Measurements from ENCODE around the gene SF3B2.

Gene SF3B2

DNA sequence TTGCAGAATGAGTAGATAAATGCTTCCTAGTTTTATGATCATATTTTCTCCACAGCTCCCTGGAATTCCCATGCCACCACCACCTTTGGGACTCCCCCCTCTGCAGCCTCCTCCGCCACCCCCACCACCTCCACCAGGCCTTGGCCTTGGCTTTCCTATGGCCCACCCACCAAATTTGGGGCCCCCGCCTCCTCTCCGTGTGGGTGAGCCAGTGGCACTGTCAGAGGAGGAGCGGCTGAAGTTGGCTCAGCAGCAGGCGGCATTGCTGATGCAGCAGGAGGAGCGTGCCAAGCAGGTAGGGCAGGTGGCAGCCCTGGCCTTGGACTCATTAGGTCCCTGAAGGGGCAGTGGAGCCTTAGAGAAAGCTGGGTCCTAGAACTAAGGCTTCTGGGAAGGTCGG lies 2.9 kb downstream of the SF3B2 start:
- H3K27me3 ChIP-seq (ENCODE audit: low read depth, low read length) = no peaks in the 10 kb centered on the region
- peaks cover 30% of the 10 kb centered on the region for H3K79me2 ChIP-seq (ENCODE audit: low read length)

DNA sequence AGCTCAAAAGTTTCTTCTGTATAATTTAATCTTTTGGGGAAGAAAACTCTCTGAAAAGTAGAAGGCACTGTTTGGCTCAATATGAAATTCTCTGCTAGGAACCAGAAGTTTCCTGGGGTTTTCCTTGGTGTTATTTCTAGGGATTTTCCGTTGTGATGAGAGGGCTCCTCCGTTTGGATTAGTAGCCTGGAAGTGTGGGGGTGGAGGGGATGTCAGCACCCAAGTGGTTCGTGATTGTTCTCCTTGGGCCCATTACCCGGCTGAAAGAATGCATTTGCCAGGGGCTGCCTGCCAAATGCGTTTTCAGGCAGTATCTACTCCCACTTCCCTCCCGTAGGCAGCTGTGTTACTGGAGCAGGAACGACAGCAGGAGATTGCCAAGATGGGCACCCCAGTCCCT lies 4.3 kb downstream of the SF3B2 start:
- H2AFZ ChIP-seq (ENCODE audit: low read depth, low read length) = no peak overlapping the region
- peaks cover 17% of the 10 kb centered on the region for H3K4me1 ChIP-seq (ENCODE audit: low read length)
- no peaks in the 10 kb centered on the region for H3K27me3 ChIP-seq (ENCODE audit: low read depth, low read length)
- H3K4me3 ChIP-seq (ENCODE audit: low read length) = no peak overlapping the region
- TF ChIP-seq, protein P1, sequence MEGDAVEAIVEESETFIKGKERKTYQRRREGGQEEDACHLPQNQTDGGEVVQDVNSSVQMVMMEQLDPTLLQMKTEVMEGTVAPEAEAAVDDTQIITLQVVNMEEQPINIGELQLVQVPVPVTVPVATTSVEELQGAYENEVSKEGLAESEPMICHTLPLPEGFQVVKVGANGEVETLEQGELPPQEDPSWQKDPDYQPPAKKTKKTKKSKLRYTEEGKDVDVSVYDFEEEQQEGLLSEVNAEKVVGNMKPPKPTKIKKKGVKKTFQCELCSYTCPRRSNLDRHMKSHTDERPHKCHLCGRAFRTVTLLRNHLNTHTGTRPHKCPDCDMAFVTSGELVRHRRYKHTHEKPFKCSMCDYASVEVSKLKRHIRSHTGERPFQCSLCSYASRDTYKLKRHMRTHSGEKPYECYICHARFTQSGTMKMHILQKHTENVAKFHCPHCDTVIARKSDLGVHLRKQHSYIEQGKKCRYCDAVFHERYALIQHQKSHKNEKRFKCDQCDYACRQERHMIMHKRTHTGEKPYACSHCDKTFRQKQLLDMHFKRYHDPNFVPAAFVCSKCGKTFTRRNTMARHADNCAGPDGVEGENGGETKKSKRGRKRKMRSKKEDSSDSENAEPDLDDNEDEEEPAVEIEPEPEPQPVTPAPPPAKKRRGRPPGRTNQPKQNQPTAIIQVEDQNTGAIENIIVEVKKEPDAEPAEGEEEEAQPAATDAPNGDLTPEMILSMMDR (IDR thresholded peaks at IDR 0.05; ENCODE audit: low read depth, low read length) = no peak
- no peak for TF ChIP-seq EZH2phosphoT487 (IDR thresholded peaks at IDR 0.05; ENCODE audit: low read depth)
- H4K20me1 ChIP-seq (ENCODE audit: insufficient read depth, low read length) = no peaks in the 10 kb centered on the region
- H3K36me3 ChIP-seq (replicated peaks; ENCODE audit: low read depth, low read length) = peaks cover 72% of the 10 kb centered on the region
- peaks cover 30% of the 10 kb centered on the region for H3K79me2 ChIP-seq (ENCODE audit: low read length)
- no peaks in the 10 kb centered on the region for H3K9me3 ChIP-seq (ENCODE audit: insufficient read depth, low read length)
- H3K4me2 ChIP-seq (ENCODE audit: low read length) = no peak overlapping the region
- no peak overlapping the region for H3K27ac ChIP-seq (ENCODE audit: low read length)
- H3K9ac ChIP-seq (ENCODE audit: low read length) = no peak overlapping the region

More for the DNA sequence above, 2.9 kb downstream of the SF3B2 start:
- Histone ChIP-seq H3K9ac (ENCODE audit: low read length) (no peak overlapping the region), H3K27ac (ENCODE audit: low read length) (no peak overlapping the region), H3K4me1 (ENCODE audit: low read length) (peaks cover 26% of the 10 kb centered on the region), H3K9me3 (ENCODE audit: insufficient read depth, low read length) (no peaks in the 10 kb centered on the region), H3K4me3 (ENCODE audit: low read length) (no peak overlapping the region), H3K36me3 (replicated peaks; ENCODE audit: low read depth, low read length) (peaks cover 57% of the 10 kb centered on the region), H3K4me2 (ENCODE audit: low read length) (no peak overlapping the region), H2AFZ (ENCODE audit: low read depth, low read length) (no peak overlapping the region), H4K20me1 (ENCODE audit: insufficient read depth, low read length) (no peaks in the 10 kb centered on the region)
- TF ChIP-seq, protein P1 (IDR thresholded peaks at IDR 0.05; ENCODE audit: low read depth, low read length) = no peak
- TF ChIP-seq EZH2phosphoT487 (IDR thresholded peaks at IDR 0.05; ENCODE audit: low read depth) = no peak

DNA sequence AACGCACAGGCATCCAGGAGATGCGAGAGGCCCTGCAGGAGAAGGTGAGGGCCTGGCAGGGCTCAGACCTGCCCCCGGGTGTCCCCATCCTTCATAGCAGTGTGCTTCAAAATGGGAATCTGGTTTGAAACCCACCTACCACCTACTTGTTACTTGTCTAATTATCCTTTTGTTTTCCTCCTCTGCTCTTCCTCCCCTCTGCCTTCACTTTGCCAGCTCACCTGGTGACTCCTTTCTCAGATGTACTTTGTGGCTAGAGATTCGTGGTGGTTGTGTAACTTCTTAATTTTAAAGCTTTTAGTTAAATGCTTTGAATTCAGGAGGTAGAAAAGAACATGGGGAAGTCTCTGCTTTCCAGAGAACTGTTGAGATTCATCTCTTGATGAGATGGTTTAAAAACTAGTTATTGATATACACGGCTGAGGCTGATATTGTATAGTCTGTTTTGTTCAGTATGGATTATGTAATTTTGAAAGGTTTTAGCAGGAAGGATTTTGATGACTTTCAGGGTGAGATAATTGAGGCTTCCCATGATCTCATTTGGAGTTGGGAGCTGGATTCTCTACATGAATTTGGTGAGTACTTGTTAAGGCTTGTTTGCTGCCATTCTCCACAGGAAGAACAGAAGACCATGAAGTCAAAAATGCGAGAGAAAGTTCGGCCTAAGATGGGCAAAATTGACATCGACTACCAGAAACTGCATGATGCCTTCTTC lies 8.0 kb downstream of the SF3B2 start:
- H3K79me2 ChIP-seq (ENCODE audit: low read length) = peaks cover 11% of the 10 kb centered on the region; the same call in 1 of the 2 replicates
- H3K9ac ChIP-seq (ENCODE audit: low read length) = no peak overlapping the region
- no peak overlapping the region for H3K27ac ChIP-seq (ENCODE audit: low read length)
- H3K4me3 ChIP-seq (ENCODE audit: low read length) = no peak overlapping the region
- no peaks in the 10 kb centered on the region for H3K9me3 ChIP-seq (ENCODE audit: insufficient read depth, low read length)
- H4K20me1 ChIP-seq (ENCODE audit: insufficient read depth, low read length) = no peaks in the 10 kb centered on the region
- peaks cover 9% of the 10 kb centered on the region for H3K4me1 ChIP-seq (ENCODE audit: low read length)
- no peak overlapping the region for H3K4me2 ChIP-seq (ENCODE audit: low read length)
- TF ChIP-seq EZH2phosphoT487 (IDR thresholded peaks at IDR 0.05; ENCODE audit: low read depth) = no peak
- TF ChIP-seq, protein P1 (IDR thresholded peaks at IDR 0.05; ENCODE audit: low read depth, low read length) = no peak
- no peaks in the 10 kb centered on the region for H3K27me3 ChIP-seq (ENCODE audit: low read depth, low read length)
- peaks cover 91% of the 10 kb centered on the region for H3K36me3 ChIP-seq (replicated peaks; ENCODE audit: low read depth, low read length)
- no peak overlapping the region for H2AFZ ChIP-seq (ENCODE audit: low read depth, low read length)

DNA sequence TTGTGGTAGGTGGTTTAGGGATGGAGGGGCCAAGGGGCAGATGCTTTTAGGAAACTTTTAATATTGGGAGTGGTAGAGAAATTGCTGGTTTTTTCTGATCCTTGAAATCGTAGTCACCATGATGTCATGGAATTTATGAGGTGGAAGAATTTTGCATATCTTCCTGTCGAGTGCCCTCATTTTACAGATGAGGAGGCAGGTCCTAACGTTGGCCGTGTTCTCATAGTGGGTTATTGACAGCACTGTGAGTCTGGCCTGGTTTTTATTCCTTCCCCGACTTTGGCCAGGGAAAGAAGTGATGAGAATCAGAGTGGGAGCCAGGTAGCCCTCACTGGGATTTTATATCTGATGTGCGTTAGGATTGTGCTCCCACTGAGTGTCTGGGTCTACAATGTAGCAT lies 9.1 kb downstream of the SF3B2 start:
- Histone ChIP-seq H3K27me3 (ENCODE audit: low read depth, low read length) (no peaks in the 10 kb centered on the region), H3K4me1 (ENCODE audit: low read length) (peaks cover 9% of the 10 kb centered on the region)

More for the DNA sequence above, 9.1 kb downstream of the SF3B2 start:
- Histone ChIP-seq H3K4me2 (ENCODE audit: low read length) (no peak overlapping the region), H3K27ac (ENCODE audit: low read length) (no peak overlapping the region), H2AFZ (ENCODE audit: low read depth, low read length) (no peak overlapping the region), H3K36me3 (replicated peaks; ENCODE audit: low read depth, low read length) (peaks cover 91% of the 10 kb centered on the region), H3K4me3 (ENCODE audit: low read length) (no peak overlapping the region), H3K79me2 (ENCODE audit: low read length) (peaks cover 8% of the 10 kb centered on the region; the same call in 1 of the 2 replicates), H3K9ac (ENCODE audit: low read length) (no peak overlapping the region), H3K9me3 (ENCODE audit: insufficient read depth, low read length) (no peaks in the 10 kb centered on the region), H4K20me1 (ENCODE audit: insufficient read depth, low read length) (no peaks in the 10 kb centered on the region)
- TF ChIP-seq, protein P1 (IDR thresholded peaks at IDR 0.05; ENCODE audit: low read depth, low read length) = no peak
- TF ChIP-seq EZH2phosphoT487 (IDR thresholded peaks at IDR 0.05; ENCODE audit: low read depth) = no peak
